GM12892 (cell line): Measurements from ENCODE around the gene CEP70.

Source experiments
- POLR2A ChIP-seq: IDR thresholded peaks from 2 replicates; pipeline ENCODE4 v1.6.1; 2011; ENCODE audit warnings: low read depth, low read length, control low read depth
- POLR2AphosphoS5 ChIP-seq: IDR thresholded peaks from 2 replicates; pipeline ENCODE4 v1.6.1; 2011; ENCODE audit warnings: low read depth, low read length, control low read depth

DNA sequence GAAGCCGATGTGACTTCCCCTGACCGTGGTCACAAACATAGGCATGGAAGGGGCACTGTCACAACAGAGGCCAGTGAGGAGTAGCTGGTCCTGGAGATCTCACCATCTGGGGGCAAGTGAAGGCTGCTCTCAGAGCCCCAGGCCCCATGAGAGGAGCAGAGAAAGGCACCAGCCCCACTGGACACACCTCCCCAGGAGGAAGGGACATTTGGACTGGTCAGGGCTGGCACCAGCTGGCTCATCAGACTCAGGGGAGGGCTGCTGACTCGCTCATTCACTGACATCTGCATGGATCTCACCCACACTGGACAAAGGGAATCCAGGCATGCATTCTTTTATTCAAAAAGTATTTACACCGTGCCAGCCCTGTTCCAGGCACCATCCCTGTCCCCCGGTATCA, 132.8 kb downstream of the CEP70 start:
- TF ChIP-seq POLR2A (no peak), POLR2AphosphoS5 (no peak)
